Aorta (tissue), 5 donors: ENCODE results near the gene VASP. TPM values are rescaled to one million over a fixed set of nuclear protein-coding genes. Genes with fewer than 3 reads are reported as not detected.
A peak's percentile ranks its signal among the peaks of the same experiment; 100 is the strongest.

Experiments used
- ATAC-seq: fragments of 200-7000 bp; cut with Tn5 transposase; one replicate; pipeline ENCODE4 v1.9.1; 2022; ENCODE audit warnings: moderate library complexity; ENCODE audit not compliant: low FRiP score
- DNase-seq, 2 donors: peaks; one replicate each; pipeline ENCODE4 v3.0.0-alpha.2; 2020
- H3K27ac ChIP-seq, 2 donors: one replicate each; pipeline ENCODE4 v1.5.1; 2013; ENCODE audit warnings: low read length in 2 of 2, mild to moderate bottlenecking in 2 of 2, moderate library complexity in 2 of 2, control low read depth in 1 of 2, inconsistent platforms in 1 of 2, low read depth in 1 of 2
- H3K27me3 ChIP-seq, 2 donors: one replicate each; pipeline ENCODE4 v1.6.1; 2013; ENCODE audit warnings: control low read depth in 1 of 2, low read length in 1 of 2, mild to moderate bottlenecking in 1 of 2, moderate library complexity in 1 of 2; ENCODE audit not compliant: insufficient read depth in 2 of 2, control insufficient read depth in 1 of 2
- H3K36me3 ChIP-seq, 2 donors: one replicate each; pipeline ENCODE4 v1.6.1; 2013; ENCODE audit warnings: control low read depth in 1 of 2, low read length in 1 of 2, mild to moderate bottlenecking in 1 of 2; ENCODE audit not compliant: insufficient read depth in 2 of 2, control insufficient read depth in 1 of 2
- H3K4me1 ChIP-seq, 2 donors: one replicate each; pipeline ENCODE4 v1.6.1; 2013; ENCODE audit warnings: low read length in 2 of 2, control low read depth in 1 of 2, mild to moderate bottlenecking in 1 of 2, moderate library complexity in 1 of 2; ENCODE audit not compliant: insufficient read depth in 2 of 2, control insufficient read depth in 1 of 2
- H3K4me3 ChIP-seq, 2 donors: one replicate each; pipeline ENCODE4 v1.5.1; 2013; ENCODE audit warnings: low read length in 2 of 2, control low read depth in 1 of 2, mild to moderate bottlenecking in 1 of 2
- H3K9me3 ChIP-seq: one replicate; pipeline ENCODE4 v1.6.1; 2013; ENCODE audit warnings: mild to moderate bottlenecking, low read length; ENCODE audit not compliant: control insufficient read depth
- WGBS, 2 donors: extraction: QIAGEN DNeasy Blood & Tissue Kit; methylation state at CpG; one replicate each; pipeline ENCODE4 v1.1.7; 2013; 5-methylcytosine and 5-hydroxymethylcytosine counted together
- intact Hi-C, 2 donors: fragments of 100-400 bp; cut with DNase I; formaldehyde crosslinking; loops; one replicate each; pipeline versions ENCODE4 v1.14.2 to v1.15.0; 2022
- long read RNA-seq, 2 donors: library from polyadenylated mRNA; unstranded; transcript quantifications; one replicate each; pipeline ENCODE4 v2.0.0, GENCODE V29; 2020 to 2021
- polyA plus RNA-seq, 2 donors: library from polyadenylated mRNA; stranded (reverse); fragments of 200-250 nt; gene quantifications; one replicate each; pipeline ENCODE4 v1.2.3, GENCODE V29; 2013
- total RNA-seq, 2 donors: library from RNA; stranded (reverse); fragmentation: NEBNext Ultra II Directional; extraction: Animal tissue kit (Norgen Biotek cat#: 25700); gene quantifications; one replicate each; pipeline ENCODE4 v1.2.1, GENCODE V29; 2021
- donor health status: healthy with polysubstance abuse.
- donor health status: Bipolar disorder and iron deficiency.
- donor health status: DM: no; HTN: no; CAD: no.
- donor health status: DM: no; HTN: no; CAD: no.
- donor health status: DM: yes; HTN: yes; CAD: no.

VASP gene
- total RNA-seq (100 to 1,000 TPM; 119 to 192 TPM), polyA plus RNA-seq (10 to 100 TPM; 56.0 to 63.2 TPM)
- long read RNA-seq, donor 1, transcript VASP-201 (13 exons, 2,305 nt) = major isoform, 10 of 40 reads
- long read RNA-seq, donor 1, partial matches to known transcripts = 16 of 40 reads
- long read RNA-seq, donor 1, other reads (novel, unspliced or antisense) = 11 of 40 reads
- long read RNA-seq, donor 2, transcript VASP-201 (13 exons, 2,305 nt) = major isoform, 21 of 68 reads
- long read RNA-seq, donor 2, partial matches to known transcripts = 29 of 68 reads
- long read RNA-seq, donor 2, other reads (novel, unspliced or antisense) = 17 of 68 reads

DNA sequence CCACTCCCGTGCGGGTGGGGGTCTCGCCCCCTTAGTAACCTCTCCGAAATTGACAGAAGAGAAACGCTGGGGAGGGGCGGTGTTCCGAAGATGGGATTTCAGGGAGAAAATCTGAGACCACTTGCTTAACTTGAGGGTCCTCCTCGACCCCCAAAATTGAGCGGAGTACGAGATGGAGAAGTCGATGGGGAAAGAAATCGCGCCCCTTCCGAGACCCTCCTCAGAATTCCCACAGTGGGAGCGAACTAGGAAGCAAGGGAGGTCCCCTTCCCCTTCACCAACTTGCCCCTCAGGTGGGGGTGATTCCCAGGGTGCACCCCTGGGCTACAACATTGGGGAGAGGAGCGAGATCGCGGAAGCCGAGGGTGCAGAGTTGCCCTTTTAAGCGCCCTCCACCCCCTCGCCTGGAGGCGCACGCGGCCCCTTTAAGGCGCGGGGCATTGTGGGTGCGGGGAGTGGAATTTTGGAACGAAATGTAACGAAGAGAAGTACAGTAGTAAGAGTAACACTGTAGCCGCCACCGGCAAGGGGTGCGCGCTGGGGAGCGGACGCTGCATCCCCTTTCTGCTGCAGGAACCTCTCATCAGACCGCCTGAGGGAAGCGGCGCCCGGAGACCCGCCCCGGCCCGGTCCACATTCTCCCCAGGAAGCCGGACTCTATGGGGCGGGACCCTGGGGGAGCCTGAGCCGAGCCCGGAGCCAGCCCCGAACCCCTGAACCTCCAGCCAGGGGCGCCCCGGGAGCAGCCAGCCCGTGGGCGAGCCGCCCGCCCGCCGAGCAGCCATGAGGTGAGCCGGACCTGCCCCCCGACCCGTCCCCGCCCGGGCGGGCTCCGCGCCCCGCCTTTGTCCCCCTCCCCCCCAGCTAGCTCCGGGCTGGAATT lies at the start of gene VASP:
Gene VASP, plus strand, starts transcription at position 491 of the 883 bp plus-strand sequence. Its CDS starts 293 bp downstream, at position 784.
- WGBS, 2 donors = 1% methylated on average over 64 to 65 of the region's 65 CpGs
- H3K36me3 ChIP-seq = no peaks in the 10 kb centered on the region
- peak within 1 kb of the TSS; percentile 5 to 76 for H3K27ac ChIP-seq
- peak within 1 kb of the TSS; percentile 86 to 99 for H3K4me3 ChIP-seq
- H3K27me3 ChIP-seq = no peaks in the 10 kb centered on the region
- H3K4me1 ChIP-seq = no peaks in the 10 kb centered on the region
- peak; percentile 92 to 95 for DNase-seq
- peak; percentile 84 for ATAC-seq
- intact Hi-C loops = loop anchor here in 1 of 2 donors (5.0 kb wide), 1 partner anchor 135 kb away; no protein-coding TSS in a partner anchor
- H3K9me3 ChIP-seq = no peaks in the 10 kb centered on the region

DNA sequence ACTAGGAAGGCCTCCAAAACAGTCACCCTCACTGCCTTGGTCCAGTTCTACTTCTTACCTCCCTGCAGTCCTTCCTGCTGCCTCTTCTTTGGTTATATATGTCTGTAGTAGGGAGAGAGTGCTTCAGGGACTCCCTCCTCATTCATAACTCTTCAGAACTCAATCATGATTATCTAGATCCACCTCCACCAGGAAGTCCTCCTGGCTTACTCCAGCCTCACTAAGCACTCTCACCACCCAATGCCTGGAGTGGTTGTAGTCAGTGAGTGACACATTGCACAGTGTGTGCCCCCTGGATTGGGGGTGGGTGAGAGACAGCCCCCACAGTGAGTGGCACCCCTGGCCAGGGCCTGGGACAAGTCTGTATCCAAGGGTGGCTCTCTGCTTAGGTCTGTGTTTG lies 49.5 kb upstream of the VASP start:
- no peak overlapping the region for H3K27ac ChIP-seq
- no peak overlapping the region for H3K4me3 ChIP-seq
- no peaks in the 10 kb centered on the region for H3K4me1 ChIP-seq
- ATAC-seq (no peak), DNase-seq (no peak)
- H3K9me3 ChIP-seq = no peaks in the 10 kb centered on the region
- H3K36me3 ChIP-seq = no peaks in the 10 kb centered on the region
- intact Hi-C loops = loop anchor here in 1 of 2 donors (1.0 kb wide), 1 partner anchor 10 kb away; the partner anchor contains the start of gene FOSB
- no peaks in the 10 kb centered on the region for H3K27me3 ChIP-seq

DNA sequence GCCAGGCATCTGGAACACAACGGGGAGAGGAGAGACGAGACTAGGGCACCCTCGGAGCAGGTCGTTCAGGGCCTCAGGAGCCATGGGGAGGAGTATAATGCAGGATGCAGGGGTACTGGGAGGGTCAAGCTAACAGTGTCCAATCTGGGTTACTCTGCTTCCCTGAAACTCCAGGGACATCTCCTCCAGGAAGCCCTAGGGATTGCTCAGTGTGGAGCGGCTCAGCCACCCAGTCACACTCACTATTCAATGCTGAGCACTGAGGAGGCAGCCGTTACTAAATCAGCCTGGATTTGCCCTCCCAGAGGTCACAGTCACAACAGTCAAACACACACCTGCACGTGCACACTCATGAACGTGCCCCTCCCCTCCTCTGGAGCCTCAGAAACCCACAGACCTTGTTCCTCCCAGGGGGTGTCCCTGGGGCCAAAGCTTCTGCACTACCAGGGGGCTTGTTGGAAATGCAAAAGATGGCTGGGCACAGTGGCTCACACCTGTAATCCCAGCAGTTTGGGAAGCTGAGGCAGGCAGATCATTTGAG lies 46.4 kb upstream of the VASP start:
- Histone ChIP-seq H3K9me3 (no peaks in the 10 kb centered on the region), H3K27me3 (no peaks in the 10 kb centered on the region), H3K4me3 (no peak overlapping the region), H3K36me3 (no peaks in the 10 kb centered on the region), H3K27ac (no peak overlapping the region), H3K4me1 (no peaks in the 10 kb centered on the region)
- WGBS, 2 donors = 54 to 57% methylated on average over 8 of the region's 8 CpGs
- DNase-seq (no peak), ATAC-seq (no peak)
- intact Hi-C loops = no loop called here

DNA sequence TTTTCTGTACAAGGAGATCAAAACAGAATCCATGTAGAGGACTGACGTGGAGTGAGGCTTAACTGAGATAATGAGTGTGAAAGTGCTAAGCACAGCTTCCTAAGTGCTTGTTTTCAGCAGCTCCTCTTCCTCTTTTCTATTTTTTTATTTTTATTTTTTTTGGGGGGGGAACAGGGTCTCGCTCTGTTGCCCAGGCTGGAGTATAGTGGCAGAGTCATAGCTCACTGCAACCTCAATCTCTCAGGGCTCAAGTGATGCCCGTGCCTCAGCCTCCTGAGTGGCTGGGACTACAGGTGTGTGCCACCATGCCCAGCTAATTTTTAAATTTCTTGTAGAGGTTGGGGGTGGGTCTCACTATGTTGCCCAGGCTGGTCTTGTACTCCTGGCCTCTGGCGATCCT lies 45.1 kb upstream of the VASP start:
- Histone ChIP-seq H3K4me1 (no peaks in the 10 kb centered on the region), H3K27ac (no peak overlapping the region), H3K9me3 (no peaks in the 10 kb centered on the region), H3K4me3 (no peak overlapping the region), H3K36me3 (no peaks in the 10 kb centered on the region), H3K27me3 (no peaks in the 10 kb centered on the region)
- intact Hi-C loops = no loop called here
- 73 to 78% methylated on average over 4 of the region's 4 CpGs for WGBS, 2 donors
- ATAC-seq = no peak
- no peak for DNase-seq

DNA sequence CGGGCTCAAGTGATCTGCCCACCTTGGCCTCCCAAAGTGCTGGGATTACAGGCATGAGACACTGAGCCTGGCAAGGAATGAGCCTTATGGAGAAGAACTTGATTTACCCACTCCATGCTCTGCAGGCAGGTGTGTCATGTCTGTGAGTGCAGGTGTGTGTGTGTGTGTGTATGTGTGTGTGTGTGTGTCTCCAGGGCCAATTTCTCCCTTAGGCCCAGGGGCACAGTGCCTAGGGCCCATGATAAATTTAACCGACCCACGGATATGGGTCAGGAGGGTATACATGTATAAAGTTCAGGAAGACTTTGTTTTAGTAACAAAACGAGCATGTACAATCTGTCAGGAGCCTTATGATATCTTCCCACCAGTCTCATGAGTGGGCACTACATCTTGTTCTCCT lies 44.0 kb upstream of the VASP start:
- Histone ChIP-seq H3K36me3 (no peaks in the 10 kb centered on the region), H3K4me1 (no peaks in the 10 kb centered on the region), H3K27me3 (no peaks in the 10 kb centered on the region), H3K4me3 (no peak overlapping the region), H3K27ac (no peak overlapping the region), H3K9me3 (no peaks in the 10 kb centered on the region)
- ATAC-seq (no peak), DNase-seq (no peak)
- WGBS, 2 donors = 80 to 82% methylated on average over 4 of the region's 4 CpGs
- intact Hi-C loops = no loop called here

DNA sequence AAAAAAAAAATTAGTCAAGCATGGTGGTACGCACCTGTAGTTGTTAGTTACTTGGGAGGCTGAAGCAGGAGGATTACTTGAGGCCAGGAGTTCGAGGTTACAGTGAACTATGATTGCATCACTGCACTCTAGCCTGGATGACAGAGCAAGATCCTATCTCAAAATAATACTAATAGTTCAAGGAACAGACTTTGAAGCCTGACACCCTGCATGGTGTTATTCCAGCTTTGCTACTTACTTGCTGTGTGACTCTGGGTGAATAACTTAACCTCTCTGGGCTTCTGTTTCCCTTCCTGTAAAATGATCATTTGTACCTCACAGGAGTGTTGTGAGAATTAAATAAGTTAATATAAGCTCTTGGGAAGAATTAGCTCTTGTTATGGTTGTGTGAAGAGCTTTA lies 43.0 kb upstream of the VASP start:
- no peak for ATAC-seq
- Histone ChIP-seq H3K36me3 (no peaks in the 10 kb centered on the region), H3K9me3 (no peaks in the 10 kb centered on the region), H3K4me3 (no peak overlapping the region), H3K27me3 (no peaks in the 10 kb centered on the region), H3K4me1 (no peaks in the 10 kb centered on the region), H3K27ac (no peak overlapping the region)
- intact Hi-C loops = no loop called here
- 91 to 92% methylated on average over 2 of the region's 2 CpGs for WGBS, 2 donors
- no peak for DNase-seq

DNA sequence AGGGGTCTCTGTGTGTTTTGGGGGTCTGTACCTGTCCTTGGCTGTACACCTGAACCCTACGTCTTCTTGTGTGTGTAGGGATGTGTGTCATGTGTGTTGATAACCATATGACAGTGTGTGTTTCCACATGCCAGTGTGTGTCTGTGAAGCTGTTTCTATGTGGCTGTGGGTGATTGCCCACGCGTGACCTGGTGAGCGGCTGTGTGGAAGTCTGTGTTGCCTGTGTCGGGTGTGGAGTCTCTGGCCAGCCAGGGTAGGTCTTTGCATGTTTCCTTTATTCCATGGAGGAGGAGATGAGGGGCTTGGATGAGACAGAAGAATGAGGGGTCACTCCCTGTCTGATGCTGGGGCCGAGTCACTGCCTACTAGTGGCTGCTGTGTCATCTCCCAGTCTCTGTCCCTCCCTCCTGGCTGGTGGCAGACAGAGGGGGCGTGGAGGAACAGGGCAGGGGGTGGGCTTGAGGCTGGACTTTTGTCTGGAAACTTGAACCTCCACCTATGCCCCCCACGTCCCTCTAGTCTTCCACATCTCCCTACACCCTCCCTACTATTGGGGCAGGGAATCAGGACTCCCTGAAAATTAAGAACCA lies 42.3 kb upstream of the VASP start:
- Histone ChIP-seq H3K36me3 (no peaks in the 10 kb centered on the region), H3K27ac (no peak overlapping the region), H3K4me1 (no peaks in the 10 kb centered on the region), H3K27me3 (no peaks in the 10 kb centered on the region), H3K4me3 (no peak overlapping the region), H3K9me3 (no peaks in the 10 kb centered on the region)
- no peak for ATAC-seq
- intact Hi-C loops = no loop called here
- WGBS, 2 donors = 62 to 64% methylated on average over 8 of the region's 8 CpGs
- DNase-seq = no peak

DNA sequence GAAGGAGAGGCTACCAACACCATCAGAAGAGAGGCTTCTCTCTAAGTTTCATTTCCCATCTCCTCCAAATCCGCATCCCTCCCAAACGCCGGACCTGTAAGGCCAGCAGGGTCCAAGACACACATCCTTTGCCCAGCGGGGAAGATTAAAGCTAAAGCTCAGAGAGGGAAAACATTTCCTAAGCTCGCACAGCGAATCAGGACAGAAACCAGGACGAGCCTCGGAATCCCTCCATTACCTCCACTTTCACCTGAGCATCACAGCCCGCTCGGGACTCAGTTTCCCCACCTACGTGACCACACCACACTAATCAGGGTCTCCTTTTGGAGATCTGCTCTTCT lies 40.2 kb upstream of the VASP start:
- Histone ChIP-seq H3K27me3 (no peaks in the 10 kb centered on the region), H3K4me3 (no peak overlapping the region), H3K4me1 (no peaks in the 10 kb centered on the region), H3K27ac (peak overlapping the region in 1 of 2 donors; percentile 60), H3K36me3 (no peaks in the 10 kb centered on the region), H3K9me3 (no peaks in the 10 kb centered on the region)
- ATAC-seq (no peak), DNase-seq (no peak)
- intact Hi-C loops = loop anchor here in 1 of 2 donors (1.0 kb wide), 1 partner anchor 10 kb away; no protein-coding TSS in a partner anchor
- WGBS, 2 donors = 0 to 1% methylated on average over 11 of the region's 11 CpGs
